Dermis microvascular lymphatic vessel endothelial cell (primary cell): ENCODE data around the gene UTP4. TPM values are rescaled to one million over a fixed set of nuclear protein-coding genes. Genes with fewer than 3 reads are reported as not detected.
A peak's percentile ranks its signal among the peaks of the same experiment; 100 is the strongest.
"Not testable (repeated sequence)": the region's sequence is repeated elsewhere in the genome, so short reads cannot be mapped to it uniquely, and the experiment has no call there.

Experiments used
- DNase-seq, 2 donors: peaks; one replicate each; pipeline versions ENCODE4 v3.0.0 to v3.0.0-alpha.2; 2010; ENCODE audit warnings: low read depth in 2 of 2
- total RNA-seq: library from RNA; depleted of rRNA; stranded (reverse); fragments of >200 nt; gene quantifications from 2 replicates; pipeline ENCODE4 v1.2.1, GENCODE V29; 2014

The UTP4 gene
- total RNA-seq, 1 donor from 2014 or later = 10.7 TPM

DNA sequence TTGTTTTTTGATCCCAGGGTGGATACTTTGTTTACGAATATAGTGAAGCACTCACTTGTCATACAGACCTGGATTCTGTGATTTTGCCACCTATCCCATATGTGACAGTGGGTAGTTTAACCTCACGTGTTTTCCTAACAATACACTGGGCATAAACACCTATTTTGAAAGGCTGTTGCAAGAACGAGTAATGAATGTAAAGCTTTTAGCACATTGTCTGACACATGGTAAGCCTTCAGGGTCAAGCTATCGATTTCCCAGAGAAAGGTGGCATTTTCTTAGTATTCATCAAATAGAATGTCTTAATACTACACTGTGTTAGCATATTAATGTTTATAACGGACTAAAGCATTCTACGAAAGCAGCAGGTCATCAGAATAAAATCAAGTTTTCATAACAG lies 2.0 kb upstream of the UTP4 start:
- DNase-seq = no peak

- DNase-seq = peak in 1 of 2 donors; percentile 53
These were observed 1.1 kb upstream of the UTP4 start for GRCh38 chr16:69131167-69131838.

GRCh38 chr16:69131839-69132423 lies 518 bp upstream of the UTP4 start:
- DNase-seq = peak; percentile 32 to 84

DNA sequence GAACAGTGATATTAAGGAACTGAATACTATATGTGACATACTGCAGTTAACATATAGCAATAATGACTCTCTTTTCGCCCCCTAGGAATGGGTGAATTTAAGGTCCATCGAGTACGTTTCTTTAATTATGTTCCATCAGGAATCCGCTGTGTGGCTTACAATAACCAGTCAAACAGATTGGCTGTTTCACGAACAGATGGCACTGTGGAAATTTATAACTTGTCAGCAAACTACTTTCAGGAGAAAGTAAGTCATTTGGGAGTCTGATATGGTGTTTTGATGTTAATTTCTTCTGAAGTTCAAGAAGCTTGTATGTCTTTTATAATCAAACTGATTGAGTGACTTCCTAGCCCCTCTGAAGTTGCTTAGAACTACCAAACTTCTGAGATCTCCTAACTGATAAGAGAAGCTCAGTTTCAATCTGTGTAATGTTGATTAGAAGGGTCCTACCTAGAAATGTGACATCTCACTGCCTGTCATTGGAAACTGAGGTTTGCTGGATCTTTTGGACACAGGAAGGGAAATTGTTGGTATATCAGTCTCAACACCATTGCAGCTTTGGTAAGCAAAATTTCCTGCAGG lies 1.0 kb downstream of the UTP4 start:
- DNase-seq = no peak

DNA sequence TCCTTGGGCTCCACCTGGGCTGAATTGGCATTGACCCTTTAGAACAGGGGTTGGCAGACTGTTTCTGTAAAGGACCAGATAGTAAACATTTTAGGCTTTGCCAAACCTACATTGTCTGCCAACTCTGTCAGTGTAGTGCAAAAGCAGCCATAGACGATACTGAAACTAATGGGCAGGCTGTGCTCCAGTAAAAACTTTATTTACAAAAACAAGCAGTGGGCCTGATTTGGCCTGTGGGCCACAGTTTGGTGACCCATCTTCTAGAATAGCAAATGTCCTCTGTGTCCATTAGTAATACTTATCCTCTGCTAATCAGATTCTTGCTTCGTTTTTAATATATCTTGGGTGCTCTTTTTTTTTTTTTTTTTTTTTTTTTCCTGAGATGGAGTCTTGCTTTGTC lies 6.2 kb downstream of the UTP4 start:
- no peak for DNase-seq

- not testable (repeated sequence) for DNase-seq
These were observed 7.0 kb downstream of the UTP4 start for GRCh38 chr16:69139464-69139863.

- DNase-seq = no peak
These were observed 8.6 kb downstream of the UTP4 start for GRCh38 chr16:69141014-69141413.

GRCh38 chr16:69141936-69142335 lies 9.5 kb downstream of the UTP4 start:
- DNase-seq = no peak

- no peak for DNase-seq
These were observed 10.7 kb downstream of the UTP4 start for GRCh38 chr16:69143116-69143515.

GRCh38 chr16:69145658-69146057 lies 13.2 kb downstream of the UTP4 start:
- DNase-seq = no peak

GRCh38 chr16:69149621-69150020 lies 17.2 kb downstream of the UTP4 start:
- DNase-seq = not testable (repeated sequence)

GRCh38 chr16:69150146-69150865 lies 17.9 kb downstream of the UTP4 start:
- DNase-seq = peak; percentile 60 to 84

DNA sequence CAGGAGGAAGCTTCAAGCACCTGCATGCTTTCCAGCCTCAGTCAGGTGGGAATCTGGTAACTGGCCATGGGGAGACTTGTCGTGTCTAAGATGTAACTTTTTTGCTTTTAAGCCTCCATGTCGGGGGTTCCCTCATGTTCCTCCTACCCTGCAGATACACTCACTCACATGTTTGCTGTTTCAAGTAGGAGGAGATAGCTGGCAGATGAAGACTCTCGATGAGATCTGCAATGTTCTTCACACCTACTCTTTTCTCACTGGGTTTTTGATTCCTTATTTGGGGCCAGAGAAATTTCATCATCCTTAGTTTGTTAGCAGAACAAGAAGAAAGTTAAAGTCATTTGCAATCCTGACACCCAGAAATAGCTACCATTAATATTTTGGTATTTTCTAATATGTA lies 24.7 kb downstream of the UTP4 start:
- DNase-seq = no peak

DNA sequence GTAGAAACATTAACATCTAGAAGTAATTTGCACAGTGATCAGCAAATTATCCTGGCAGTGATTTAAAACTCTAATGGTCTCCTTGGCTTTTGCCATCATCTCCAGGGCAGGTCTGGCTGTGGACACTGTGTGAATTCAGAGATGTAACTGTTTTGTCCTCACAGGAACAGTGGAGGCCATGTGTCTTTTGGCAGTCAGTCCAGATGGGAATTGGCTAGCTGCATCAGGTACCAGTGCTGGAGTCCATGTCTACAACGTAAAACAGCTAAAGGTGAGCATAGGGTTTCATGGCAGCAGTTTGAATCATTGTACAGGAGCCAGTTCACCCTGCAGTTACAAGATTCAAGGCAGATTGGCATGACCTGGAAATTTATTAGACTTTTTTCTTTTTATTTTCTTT lies 27.7 kb downstream of the UTP4 start:
- no peak for DNase-seq

GRCh38 chr16:69165584-69165983 lies 33.1 kb downstream of the UTP4 start:
- DNase-seq = no peak

- peak in 1 of 2 donors; percentile 69 for DNase-seq
These were observed 33.9 kb downstream of the UTP4 start for GRCh38 chr16:69166221-69166833.

GRCh38 chr16:69166946-69167930 lies 34.8 kb downstream of the UTP4 start:
- peak in 1 of 2 donors; percentile 57 for DNase-seq

DNA sequence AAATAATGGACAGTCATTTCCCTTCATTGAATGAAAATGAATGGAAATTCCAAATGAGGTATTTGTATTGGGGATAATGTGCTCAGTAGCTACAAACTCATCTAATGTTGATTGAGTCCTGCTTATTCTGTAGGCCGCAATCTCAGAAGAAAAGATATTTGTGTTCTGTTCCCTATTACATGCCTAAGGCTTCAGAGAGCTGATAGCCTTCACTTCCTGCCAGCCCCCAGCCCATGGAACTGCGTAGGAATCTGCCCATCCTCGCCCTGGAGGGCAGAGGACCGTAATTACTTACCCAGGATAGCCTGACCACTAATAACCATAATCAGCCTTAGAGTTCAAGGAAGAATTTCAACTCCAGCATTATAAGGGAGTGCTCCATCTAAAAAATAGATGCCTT lies 36.6 kb downstream of the UTP4 start:
- no peak for DNase-seq

GRCh38 chr16:69169607-69170352 lies 37.3 kb downstream of the UTP4 start:
- DNase-seq = no peak
